Keratinocyte (primary cell): ENCODE results near the gene LSM4.

ENCODE experiments used
- EZH2 ChIP-seq: IDR thresholded peaks from one replicate; pipeline ENCODE4 v1.6.1; 2012; ENCODE audit warnings: inconsistent platforms, mild to moderate bottlenecking, low read length, moderate library complexity
- TF ChIP-seq, protein P1 (sequence below), 3 experiments: IDR thresholded peaks in 1 of 3; conservative IDR thresholded peaks in 1 of 3; optimal IDR thresholded peaks in 1 of 3; 2 replicates in 2 of 3; 3 replicates in 1 of 3; pipeline versions ENCODE3 to v1.5.1; 2011; ENCODE audit warnings: low read length in 3 of 3, mild to moderate bottlenecking in 3 of 3, moderate library complexity in 2 of 3, control low read depth in 1 of 3, inconsistent platforms in 1 of 3; ENCODE audit not compliant: insufficient read depth in 2 of 3; ENCODE audit errors: extremely low read depth in 1 of 3

DNA sequence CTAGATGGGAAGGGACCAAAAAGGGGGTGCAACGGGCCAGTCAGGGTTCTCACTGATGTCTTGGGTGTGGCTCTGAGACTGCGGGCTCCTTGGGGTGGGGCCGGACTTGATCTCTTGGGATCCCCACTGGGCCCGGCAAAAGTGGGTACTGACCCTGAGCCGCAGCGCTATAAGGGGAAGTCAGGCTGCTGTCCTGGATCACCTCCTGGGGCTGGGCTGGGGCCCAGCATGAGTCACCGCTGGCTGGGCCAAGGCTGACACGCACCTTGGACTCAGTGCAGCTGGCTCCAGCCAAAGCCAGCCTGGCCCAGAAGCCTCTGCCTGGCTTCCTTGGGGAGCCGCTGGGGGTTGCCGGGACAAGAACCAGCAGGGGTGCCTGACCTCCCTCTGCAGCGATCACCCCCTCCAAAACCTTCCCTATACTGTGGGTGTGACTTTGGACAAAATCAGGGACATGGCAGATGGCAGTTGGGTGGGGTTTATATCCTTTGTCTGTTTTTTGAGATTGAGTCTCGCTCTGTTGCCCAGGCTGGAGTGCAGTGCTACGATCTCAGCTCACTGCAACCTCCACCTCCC lies 48.0 kb downstream of the LSM4 start:
- TF ChIP-seq, protein P1, sequence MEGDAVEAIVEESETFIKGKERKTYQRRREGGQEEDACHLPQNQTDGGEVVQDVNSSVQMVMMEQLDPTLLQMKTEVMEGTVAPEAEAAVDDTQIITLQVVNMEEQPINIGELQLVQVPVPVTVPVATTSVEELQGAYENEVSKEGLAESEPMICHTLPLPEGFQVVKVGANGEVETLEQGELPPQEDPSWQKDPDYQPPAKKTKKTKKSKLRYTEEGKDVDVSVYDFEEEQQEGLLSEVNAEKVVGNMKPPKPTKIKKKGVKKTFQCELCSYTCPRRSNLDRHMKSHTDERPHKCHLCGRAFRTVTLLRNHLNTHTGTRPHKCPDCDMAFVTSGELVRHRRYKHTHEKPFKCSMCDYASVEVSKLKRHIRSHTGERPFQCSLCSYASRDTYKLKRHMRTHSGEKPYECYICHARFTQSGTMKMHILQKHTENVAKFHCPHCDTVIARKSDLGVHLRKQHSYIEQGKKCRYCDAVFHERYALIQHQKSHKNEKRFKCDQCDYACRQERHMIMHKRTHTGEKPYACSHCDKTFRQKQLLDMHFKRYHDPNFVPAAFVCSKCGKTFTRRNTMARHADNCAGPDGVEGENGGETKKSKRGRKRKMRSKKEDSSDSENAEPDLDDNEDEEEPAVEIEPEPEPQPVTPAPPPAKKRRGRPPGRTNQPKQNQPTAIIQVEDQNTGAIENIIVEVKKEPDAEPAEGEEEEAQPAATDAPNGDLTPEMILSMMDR (optimal IDR thresholded peaks at IDR 0.05 in 1 of 3, IDR thresholded peaks at IDR 0.05 in 1 of 3, conservative IDR thresholded peaks at IDR 0.05 in 1 of 3; ENCODE audit: extremely low read depth in 1 of 3, insufficient read depth in 2 of 3, low read length in 3 of 3): no peak
- no peak for TF ChIP-seq EZH2
